ENCODE results near the gene LRRC4C. TPM values are rescaled to one million over a fixed set of nuclear protein-coding genes. Genes with fewer than 3 reads are reported as not detected.

LRRC4C gene
- total RNA-seq, 1 experiment from 2014 or later = 0.72 TPM

DNA sequence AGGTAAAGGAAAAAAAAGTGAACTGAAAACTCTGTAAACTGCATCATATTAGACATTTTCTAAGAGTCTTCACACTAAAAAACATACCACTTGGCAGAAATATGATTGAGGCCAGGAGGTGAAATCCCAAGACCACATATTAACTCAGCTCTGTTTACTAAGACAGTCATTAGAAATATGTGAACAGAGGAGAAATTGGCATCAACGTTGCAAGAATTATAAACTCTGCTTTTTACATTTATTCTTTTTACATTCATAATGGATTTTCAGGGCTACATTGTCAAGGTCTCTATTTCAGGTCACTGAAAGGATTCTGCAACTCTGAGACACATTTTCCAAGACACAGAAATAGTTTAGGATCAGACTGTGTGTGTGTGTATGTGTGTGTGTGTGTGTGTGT is 1364.0 kb downstream of the LRRC4C start:
- no peak overlapping the region for H3K4me3 Mint-ChIP-seq
- peaks cover 26% of the 10 kb centered on the region for H3K36me3 Mint-ChIP-seq
- no peak for ATAC-seq
- no peak for DNase-seq (ENCODE audit: low spot score)
- H3K9me3 Mint-ChIP-seq = peaks cover 55% of the 10 kb centered on the region
- H3K27me3 Mint-ChIP-seq (ENCODE audit: low read depth) = peaks cover 11% of the 10 kb centered on the region
- no peaks in the 10 kb centered on the region for H3K4me1 Mint-ChIP-seq
- ChIA-PET CTCF (no interaction called here), POLR2A (no interaction called here)
- no peak overlapping the region for H3K27ac Mint-ChIP-seq
- TF ChIP-seq ZNF317 (CRISPR knock-in tag; IDR thresholded peaks at IDR 0.05; ENCODE audit: borderline replicate concordance, low read depth) (no peak), RELA (CRISPR knock-in tag; IDR thresholded peaks at IDR 0.05; ENCODE audit: borderline replicate concordance) (no peak), MAX (CRISPR knock-in tag; IDR thresholded peaks at IDR 0.05) (no peak), ZNF423 (CRISPR knock-in tag; IDR thresholded peaks at IDR 0.05) (no peak), IRF2 (CRISPR knock-in tag; IDR thresholded peaks at IDR 0.05; ENCODE audit: borderline replicate concordance, low read depth) (no peak), USF1 (CRISPR knock-in tag; IDR thresholded peaks at IDR 0.05) (no peak), NFE2L1 (CRISPR knock-in tag; IDR thresholded peaks at IDR 0.05) (no peak), CTCF (IDR thresholded peaks at IDR 0.05) (no peak), ZNF219 (CRISPR knock-in tag; IDR thresholded peaks at IDR 0.05; ENCODE audit: borderline replicate concordance) (no peak), SOX15 (CRISPR knock-in tag; IDR thresholded peaks at IDR 0.05) (no peak), ZNF532 (CRISPR knock-in tag; IDR thresholded peaks at IDR 0.05; ENCODE audit: borderline replicate concordance) (no peak), STAT6 (CRISPR knock-in tag; conservative IDR thresholded peaks at IDR 0.05; ENCODE audit: low read depth) (no peak), FOXK1 (CRISPR knock-in tag; IDR thresholded peaks at IDR 0.05) (no peak), FOXP1 (CRISPR knock-in tag; IDR thresholded peaks at IDR 0.05; ENCODE audit: borderline replicate concordance) (no peak), CREB1 (CRISPR knock-in tag; IDR thresholded peaks at IDR 0.05) (no peak), GRHL2 (CRISPR knock-in tag; IDR thresholded peaks at IDR 0.05; ENCODE audit: insufficient replicate concordance, severe bottlenecking) (no peak), PRDM15 (CRISPR knock-in tag; IDR thresholded peaks at IDR 0.05) (no peak)
- TF ChIP-seq, protein P1, sequence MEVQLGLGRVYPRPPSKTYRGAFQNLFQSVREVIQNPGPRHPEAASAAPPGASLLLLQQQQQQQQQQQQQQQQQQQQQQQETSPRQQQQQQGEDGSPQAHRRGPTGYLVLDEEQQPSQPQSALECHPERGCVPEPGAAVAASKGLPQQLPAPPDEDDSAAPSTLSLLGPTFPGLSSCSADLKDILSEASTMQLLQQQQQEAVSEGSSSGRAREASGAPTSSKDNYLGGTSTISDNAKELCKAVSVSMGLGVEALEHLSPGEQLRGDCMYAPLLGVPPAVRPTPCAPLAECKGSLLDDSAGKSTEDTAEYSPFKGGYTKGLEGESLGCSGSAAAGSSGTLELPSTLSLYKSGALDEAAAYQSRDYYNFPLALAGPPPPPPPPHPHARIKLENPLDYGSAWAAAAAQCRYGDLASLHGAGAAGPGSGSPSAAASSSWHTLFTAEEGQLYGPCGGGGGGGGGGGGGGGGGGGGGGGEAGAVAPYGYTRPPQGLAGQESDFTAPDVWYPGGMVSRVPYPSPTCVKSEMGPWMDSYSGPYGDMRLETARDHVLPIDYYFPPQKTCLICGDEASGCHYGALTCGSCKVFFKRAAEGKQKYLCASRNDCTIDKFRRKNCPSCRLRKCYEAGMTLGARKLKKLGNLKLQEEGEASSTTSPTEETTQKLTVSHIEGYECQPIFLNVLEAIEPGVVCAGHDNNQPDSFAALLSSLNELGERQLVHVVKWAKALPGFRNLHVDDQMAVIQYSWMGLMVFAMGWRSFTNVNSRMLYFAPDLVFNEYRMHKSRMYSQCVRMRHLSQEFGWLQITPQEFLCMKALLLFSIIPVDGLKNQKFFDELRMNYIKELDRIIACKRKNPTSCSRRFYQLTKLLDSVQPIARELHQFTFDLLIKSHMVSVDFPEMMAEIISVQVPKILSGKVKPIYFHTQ (CRISPR knock-in tag; IDR thresholded peaks at IDR 0.05) = no peak
- TF ChIP-seq, protein P2, sequence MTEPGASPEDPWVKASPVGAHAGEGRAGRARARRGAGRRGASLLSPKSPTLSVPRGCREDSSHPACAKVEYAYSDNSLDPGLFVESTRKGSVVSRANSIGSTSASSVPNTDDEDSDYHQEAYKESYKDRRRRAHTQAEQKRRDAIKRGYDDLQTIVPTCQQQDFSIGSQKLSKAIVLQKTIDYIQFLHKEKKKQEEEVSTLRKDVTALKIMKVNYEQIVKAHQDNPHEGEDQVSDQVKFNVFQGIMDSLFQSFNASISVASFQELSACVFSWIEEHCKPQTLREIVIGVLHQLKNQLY (CRISPR knock-in tag; IDR thresholded peaks at IDR 0.05) = no peak
